GM21526 (cell line): ENCODE data around the gene BCL2L2.
"Not testable (repeated sequence)": the region's sequence is repeated elsewhere in the genome, so short reads cannot be mapped to it uniquely, and the experiment has no call there.

Experiments
- ATAC-seq: cut with Tn5 transposase; IDR thresholded peaks from one replicate; pipeline ENCODE4 v1.9.1; 2021; ENCODE audit warnings: moderate library complexity; ENCODE audit not compliant: unreplicated experiment, low FRiP score

The BCL2L2 gene

DNA sequence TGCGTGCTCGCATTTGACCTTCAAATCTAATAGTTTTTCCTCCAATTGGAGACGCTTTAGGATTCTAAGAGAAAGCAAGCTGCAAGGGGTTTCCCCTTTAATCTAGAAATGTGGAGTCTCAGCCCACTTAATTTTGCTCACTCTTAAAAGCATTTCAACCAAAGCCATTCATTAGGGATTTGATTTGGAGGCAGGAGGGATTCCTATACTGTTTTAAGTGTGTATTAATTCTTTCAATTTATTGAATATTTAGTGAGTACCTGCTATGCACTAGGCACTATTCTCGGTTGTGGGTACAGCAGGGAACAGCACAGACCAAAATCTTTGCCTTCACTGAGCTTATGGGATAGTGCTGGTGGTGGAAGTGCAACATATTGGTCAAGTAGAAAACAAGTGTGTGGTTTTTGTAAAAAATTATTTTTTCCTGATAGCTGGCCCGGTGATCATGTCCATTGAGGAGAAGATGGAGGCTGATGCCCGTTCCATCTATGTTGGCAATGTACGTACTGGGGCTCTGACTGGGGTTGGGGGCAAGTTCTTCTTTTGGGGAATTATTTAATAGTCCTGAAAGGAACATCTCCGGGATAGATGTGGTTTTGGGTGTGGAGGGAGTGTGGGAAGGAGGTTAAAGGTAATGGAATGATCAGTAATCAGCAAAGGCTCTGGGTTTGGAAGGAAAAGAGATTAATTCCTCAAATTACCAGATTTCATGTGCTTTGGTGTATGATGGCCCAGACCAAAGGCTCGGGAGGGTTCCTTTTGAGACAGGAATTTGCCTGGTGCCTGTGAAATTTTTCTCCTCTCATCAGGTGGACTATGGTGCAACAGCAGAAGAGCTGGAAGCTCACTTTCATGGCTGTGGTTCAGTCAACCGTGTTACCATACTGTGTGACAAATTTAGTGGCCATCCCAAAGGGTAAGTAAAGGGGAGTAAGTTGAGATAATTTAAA, 16.2 kb downstream of the BCL2L2 start:
- no peak for ATAC-seq

DNA sequence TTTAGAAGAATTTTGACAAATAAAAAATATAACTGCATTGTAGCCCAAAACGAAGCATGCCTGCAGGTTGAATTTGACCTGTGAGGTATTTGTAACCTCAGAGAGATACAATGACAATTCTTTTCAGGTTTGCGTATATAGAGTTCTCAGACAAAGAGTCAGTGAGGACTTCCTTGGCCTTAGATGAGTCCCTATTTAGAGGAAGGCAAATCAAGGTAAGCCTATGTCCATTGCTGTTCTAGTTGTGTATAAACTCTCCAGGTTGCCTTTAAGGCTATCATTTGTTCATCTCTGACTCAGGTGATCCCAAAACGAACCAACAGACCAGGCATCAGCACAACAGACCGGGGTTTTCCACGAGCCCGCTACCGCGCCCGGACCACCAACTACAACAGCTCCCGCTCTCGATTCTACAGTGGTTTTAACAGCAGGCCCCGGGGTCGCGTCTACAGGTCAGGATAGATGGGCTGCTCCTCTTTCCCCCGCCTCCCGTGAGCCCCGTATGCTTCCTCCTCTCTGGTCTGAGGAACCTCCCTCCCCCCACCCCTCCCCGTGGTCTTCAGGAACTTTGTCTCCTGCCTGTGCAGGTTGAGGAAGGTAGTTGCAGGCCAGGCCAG, 17.3 kb downstream of the BCL2L2 start:
- ATAC-seq = no peak

DNA sequence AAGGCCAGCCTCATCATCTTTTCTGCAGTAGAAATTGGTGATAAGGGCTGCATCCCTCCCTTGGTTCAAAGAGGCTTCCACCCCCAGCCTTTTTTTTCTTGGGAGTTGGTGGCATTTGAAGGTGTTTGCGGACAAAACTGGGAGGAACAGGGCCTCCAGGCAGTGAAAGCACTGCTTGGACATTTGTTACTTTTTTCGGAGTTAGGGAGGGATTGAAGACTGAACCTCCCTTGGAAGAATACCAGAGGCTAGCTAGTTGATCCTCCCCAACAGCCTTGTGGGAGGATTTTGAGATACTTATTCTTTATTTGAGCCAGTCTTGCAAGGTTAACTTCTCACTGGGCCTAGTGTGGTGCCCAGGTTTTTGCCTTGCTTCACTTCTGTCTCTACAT, 17.8 kb downstream of the BCL2L2 start:
- no peak for ATAC-seq

DNA sequence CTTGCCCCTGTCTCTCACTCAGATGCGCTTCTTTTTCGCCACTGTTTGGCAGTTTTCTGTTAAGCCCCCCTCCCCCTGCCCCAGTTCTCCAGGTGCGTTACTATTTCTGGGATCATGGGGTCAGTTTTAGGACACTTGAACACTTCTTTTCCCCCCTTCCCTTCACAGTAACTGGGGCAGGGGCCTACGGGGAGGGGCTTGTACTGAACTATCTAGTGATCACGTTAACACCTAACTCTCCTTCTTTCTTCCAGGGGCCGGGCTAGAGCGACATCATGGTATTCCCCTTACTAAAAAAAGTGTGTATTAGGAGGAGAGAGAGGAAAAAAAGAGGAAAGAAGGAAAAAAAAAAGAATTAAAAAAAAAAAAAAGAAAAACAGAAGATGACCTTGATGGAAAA, 18.4 kb downstream of the BCL2L2 start:
- no peak for ATAC-seq

DNA sequence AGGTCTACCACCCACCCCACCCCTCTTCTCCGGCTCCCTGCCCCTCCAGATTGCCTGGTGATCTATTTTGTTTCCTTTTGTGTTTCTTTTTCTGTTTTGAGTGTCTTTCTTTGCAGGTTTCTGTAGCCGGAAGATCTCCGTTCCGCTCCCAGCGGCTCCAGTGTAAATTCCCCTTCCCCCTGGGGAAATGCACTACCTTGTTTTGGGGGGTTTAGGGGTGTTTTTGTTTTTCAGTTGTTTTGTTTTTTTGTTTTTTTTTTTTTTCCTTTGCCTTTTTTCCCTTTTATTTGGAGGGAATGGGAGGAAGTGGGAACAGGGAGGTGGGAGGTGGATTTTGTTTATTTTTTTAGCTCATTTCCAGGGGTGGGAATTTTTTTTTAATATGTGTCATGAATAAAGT, 19.1 kb downstream of the BCL2L2 start:
- not testable (repeated sequence) for ATAC-seq

DNA sequence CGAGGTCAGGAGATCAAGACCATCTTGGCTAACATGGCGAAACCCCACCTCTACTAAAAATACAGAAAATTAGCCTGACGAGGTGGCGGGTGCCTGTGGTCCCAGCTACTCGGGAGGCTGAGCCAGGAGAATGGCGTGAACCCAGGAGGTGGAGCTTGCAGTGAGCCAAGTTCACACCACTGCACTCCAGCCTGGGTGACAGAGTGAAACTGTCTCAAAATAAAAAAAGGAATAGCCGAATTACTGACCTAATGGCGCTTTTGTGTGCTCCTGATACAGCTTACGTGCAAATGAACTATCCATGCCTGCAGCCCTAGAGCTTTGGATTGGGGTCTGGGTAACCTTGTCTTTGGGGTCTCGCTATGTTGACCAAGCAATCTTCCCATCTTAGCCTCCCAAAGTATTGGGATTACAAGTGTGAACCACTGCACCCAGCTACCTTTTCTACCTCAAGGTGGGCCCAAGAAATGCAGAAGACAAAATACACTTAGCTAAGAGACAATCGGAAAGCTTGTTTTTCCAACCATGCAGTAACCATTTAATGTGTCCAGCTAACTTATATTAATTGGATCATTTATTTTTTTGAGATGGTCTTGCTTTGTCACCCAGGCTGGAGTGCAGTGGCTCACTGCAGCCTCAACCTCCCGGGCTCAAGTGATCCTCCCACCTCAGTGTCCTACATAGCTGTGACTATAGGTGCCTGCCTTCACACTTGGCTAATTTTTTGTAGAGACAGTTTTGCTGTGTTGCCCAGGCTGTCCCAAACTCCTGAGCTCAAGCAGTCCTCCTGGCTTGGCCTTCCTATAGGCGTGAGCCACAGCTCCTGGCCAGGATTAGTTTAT, 20.1 kb downstream of the BCL2L2 start:
- no peak for ATAC-seq

DNA sequence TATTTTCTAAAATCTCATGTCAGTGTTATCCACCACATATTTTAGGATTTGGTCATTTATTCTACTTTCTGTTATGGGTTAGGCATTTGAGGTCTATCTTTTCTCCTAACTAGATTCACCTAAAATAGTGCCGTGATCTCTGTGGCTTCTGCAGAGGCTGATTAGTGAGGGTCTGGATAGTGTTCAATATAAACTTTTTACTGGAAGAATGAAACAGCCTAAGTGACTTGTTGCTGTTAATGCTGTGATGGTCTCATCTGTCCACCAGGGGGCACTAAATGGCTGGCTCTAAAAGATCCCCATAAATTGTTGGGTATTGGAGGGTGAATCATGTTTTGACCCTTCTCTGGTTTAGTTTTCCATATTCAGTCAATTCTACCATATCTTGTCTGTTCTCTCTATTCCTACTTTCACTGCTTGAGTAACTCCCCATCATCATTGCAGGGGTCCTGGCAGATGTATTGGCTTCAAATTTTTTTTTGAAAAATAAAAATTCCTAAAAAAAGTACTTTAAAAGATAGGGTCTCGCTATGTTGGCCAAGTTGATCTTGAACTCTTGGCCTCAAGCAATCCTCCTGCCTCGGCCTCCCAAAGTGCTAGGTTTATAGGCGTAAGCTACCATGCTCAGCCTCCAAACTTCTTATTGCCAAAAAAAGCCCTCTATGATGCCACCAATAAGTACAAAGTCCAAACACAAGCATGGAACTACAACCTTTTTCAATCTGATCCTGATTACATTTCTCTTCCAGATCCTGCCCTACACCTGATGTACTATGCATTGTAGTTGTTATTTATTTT, 21.5 kb downstream of the BCL2L2 start:
- ATAC-seq = no peak

DNA sequence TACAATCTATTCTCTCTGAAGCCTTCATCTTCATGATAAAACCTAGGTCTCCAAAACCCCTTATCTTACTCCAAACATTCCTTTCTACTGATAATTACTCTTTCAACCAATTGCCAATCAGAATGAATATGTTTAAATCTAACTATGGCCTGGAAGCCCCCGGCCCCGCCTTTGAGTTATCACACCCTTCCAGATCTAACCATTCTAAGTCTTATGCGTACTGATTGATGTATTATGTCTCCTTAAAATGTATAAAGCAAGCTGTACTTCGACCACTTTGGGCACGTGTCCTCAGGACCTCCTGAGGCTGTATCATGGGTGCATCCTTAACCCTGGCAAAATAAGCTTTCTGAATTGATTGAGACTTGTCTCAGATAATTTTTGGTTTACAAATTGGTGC, 29.0 kb downstream of the BCL2L2 start:
- ATAC-seq = no peak

DNA sequence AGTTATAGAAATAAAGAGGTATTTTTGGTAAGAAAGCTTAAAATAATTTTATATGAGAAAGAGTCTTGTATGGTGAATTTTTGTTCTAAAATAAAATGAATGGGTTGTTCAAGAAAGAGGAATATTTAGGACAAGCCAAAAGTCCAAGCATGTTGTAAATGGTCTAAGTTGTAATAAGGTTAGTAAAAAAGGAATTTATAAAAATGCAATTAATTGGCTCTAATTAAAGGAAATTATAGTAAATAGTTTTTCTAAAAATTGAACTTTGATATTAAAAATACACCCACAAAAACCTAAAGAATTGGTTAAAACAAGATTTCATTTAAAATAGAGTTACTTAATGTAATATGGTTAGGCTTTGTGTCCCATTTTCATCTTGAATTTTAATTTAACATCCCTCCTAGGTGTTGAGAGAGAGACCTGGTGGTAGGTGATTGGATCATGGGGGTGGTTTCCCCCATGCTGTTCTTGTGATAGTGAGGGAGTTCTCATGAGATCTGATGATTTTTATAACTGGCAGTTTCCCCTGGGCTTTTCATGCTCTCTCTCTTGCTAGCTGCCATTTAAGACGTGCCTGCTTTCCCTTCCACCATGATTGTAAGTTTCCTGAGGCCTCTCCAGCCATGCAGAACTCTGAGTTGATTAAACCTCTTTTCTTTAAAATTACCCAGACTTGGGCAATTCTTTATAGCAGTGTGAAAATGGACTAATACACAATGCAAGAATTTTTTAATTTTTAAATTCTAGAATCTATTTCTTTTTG, 33.1 kb downstream of the BCL2L2 start:
- ATAC-seq = no peak

DNA sequence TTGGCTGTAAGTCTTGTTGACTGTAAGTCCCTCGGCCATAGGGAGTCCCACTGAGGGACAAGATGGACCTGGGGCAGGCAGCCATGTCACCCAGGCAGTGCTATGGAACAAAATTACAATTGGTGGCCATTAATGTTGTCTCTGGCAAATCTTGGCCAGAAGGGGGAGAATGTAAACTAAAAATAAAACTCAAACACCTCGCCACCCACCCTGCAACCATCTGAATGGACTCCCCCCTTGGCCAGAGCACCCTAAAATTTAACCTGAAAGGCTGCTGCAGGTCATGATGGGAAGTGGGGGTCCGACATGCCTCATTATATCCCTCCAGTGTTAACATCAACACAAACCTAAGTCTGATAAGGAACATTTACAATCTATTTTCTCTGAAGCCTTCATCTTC, 37.8 kb downstream of the BCL2L2 start:
- ATAC-seq = no peak

DNA sequence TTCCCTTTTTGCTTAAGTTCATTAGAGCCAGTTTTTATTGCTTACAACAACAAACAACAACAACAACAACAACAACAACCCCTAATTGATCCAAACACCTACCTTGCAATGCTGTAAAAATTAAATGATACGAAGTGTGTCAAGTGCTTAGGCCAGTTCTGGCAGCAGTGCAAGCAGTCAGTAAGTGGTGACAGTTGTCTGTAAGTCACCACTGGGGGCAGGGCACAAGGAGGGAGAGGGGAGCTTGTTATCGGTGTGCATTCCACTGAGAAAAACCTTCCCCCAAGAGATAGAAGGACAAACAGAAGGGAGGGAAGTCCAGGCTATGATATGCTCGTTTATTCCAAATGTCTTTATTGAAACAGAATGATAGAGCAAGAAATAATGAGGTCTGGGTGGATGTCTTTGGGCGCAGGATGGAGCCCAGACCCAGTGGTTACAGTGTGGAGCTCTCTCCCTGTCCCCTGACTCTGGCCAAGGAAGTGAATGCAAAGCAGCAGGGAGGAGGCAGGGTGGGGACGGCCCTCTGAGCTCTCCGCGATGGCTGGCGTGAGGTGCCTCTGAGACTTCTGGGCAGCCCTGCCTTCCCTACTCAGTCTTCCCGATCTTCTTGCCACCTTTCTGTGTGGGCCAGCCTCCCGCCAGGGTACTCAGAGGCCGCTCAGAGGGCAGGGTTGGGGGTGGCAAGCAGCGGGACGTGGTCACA, 39.5 kb downstream of the BCL2L2 start:
- ATAC-seq = no peak

DNA sequence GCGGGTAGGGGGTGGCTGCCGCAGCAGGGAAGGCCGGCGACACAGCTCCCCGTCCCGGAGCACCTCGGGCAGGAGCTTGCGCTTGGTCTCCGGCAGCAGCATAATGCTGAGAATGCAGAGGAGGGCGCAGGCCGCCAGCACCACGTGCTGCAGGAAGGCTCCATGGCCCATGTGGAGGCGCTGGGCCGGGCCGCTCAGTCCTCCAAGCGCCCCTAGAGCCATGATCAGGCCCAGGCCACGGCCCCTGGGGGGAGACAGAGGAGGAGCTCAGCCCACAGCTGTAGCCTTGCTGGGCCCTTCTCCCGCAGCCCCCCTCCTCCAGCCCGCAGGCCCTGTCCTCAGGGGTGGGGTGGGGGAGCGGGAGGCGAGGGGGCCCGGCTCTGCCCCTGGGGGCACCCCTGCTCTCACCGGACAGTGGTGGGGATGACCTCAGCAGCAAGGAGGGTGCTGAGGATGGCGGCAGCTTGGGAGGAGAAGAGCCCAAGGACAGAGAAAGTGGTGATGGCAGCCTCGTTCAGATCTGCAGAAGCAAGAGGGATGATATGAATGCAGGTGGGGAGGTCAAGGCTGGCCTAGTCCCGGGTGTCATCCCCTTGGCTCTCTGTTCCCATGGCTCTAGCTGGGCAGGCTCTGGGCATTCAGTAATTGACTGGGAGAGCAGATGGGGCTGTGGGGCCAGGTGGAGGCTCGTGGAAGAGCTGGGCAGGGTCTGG, 40.2 kb downstream of the BCL2L2 start:
- ATAC-seq = no peak

DNA sequence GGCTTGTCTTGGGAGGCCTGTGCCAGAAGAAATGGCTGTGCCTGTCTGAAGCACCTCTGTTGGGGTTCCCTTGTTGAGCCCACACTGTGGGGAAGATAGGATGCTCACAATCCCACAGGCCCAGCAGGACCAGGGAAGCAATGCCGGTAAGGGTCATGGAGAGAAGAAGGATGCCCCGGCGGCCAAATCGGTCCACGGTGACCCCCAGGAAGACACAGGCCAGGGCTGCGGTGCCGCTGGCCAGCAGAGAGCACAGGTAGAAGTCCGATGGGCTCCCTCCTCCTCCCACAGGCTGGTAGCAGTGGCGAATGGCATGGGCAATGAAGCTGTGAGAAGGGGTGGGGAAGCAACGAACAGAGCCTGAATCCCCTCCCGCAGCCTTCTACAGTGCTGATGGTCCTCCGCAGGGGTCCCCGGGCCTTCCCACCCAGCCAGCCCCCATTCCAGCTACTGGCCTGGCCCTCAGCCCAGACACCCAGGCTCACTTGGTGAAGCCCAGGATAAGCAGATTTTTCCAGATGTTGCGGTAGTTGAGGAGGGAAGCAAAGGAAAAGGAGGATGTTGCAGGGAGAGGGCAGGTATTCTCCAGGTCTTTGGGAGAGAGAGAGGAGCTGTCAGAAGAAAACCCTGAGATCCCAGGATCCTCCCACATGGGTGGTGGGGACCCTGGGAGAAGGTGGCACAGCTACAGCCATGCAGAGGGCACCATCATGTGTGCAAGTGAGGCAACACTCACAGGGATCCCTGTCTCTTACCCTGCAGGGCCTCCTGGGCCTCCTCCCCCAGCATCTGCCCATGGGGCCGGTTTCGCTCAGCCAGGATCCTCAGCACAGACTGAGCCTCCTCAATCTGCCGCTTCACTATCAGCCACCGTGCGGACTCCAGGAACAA, 41.0 kb downstream of the BCL2L2 start:
- no peak for ATAC-seq

DNA sequence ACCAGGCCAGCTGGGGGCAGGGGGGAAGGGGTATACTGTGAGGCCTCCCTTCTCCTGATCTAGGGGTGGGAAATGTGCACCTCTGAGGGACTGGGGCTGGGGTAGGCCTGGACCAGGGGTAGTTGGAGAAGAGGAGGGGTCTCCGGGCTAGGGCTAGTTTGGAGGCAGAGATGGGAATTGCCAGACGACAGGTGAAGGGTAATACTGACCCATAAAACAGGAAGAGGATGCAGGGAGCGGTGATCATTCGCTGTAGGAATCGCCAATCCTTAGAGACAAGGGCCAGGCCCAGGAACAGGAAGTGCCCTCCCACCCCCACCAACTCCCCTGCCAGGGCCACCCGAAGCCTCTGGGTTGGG, 41.6 kb downstream of the BCL2L2 start:
- ATAC-seq = no peak

DNA sequence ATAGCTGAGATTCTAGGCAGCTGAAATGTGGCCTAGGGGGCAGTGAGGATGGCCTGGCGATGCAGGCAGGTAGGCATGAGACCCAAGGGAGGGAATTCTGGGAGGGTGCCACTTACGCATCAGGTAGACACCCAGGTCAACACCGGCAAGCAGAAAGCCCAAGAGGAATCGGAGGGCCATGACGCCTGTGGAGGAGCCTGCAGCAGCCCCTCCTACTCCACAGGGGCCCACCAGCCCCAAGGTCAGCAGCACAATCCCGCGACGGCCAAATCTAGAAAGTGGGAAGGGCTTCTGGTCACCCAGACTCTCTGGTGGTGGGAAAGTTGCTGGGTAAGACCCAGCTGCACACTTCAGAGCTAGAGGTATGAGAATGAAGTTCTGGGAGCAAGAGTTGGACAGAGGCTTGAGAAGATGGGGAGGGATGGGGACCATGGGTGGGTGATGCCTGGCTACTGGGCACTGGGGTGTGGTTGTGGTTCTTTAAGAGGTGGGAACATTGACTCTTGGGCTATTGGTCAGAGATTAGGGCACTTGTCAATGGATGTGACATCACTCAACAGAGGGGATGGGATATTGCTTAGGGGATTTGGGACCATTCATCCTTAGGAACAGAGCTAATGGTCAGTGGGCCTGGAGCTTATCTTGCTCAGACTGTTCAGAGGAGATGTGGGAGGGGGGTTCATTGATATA, 42.7 kb downstream of the BCL2L2 start:
- ATAC-seq = no peak

DNA sequence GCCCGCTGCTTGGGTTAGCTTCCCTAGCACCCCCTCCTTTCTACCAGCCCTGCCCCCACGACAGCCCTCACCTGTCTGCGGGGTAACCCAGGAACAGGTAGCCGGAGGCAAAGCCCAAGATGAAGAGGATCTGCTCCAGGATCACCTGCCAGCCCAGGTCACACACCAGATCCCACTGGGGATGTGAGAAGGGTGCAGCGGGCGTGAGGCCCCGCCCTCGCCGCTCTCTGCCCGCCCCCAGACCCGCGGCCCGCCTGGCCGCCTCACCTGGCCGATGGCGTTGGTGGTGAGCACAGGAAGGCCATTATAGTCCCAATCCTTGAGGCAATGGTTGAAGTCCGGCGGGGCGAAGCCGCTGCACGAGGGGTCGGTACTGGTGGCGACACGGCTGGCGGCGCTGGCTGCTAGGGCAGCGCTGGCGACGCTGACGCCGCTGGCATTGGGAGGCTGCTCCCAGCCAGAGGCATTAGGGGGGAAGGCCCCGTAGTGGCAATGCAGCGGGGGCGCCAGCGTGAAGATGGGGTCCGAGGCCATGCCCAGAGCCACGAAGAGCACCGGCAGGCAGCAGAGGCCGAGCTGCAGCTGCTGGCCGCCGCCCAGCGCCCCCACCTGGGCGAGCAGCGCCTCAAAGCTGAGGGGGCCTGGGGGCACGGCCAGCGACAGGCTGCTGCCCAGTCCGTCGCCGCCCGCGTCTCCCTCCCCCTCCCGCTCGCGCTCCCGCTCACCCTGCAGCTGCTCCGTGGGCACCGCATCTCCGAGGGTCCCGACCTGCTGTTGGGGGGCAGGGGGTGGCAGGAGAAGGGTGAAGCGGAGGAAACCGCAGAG, 45.3 kb downstream of the BCL2L2 start:
- no peak for ATAC-seq
